Hepatocyte (in vitro differentiated cells): ENCODE data around the gene HRH4.

Source experiments
- CTCF ChIP-seq: fragments of 200-600 bp; sonication (generic); IDR thresholded peaks from 2 replicates; pipeline ENCODE4 v1.5.1; 2016; ENCODE audit warnings: antibody characterized with exemption, mild to moderate bottlenecking; ENCODE audit not compliant: poor library complexity
- EZH2 ChIP-seq: fragments of 200-600 bp; sonication (generic); IDR thresholded peaks from 2 replicates; pipeline ENCODE4 v1.6.1; 2016; ENCODE audit warnings: antibody characterized with exemption, mild to moderate bottlenecking, borderline replicate concordance
- EZH2phosphoT487 ChIP-seq: fragments of 200-600 bp; sonication (generic); IDR thresholded peaks from one replicate; pipeline ENCODE4 v1.6.1; 2018; ENCODE audit warnings: antibody characterized with exemption, mild to moderate bottlenecking, low read depth, moderate library complexity; ENCODE audit not compliant: unreplicated experiment, severe bottlenecking

- TF ChIP-seq EZH2phosphoT487 (no peak), CTCF (no peak), EZH2 (no peak)
Measured at GRCh38 chr18:24447961-24448360, 12.5 kb upstream of the HRH4 start.
